Right atrium auricular region (tissue), 2 donors: Measurements from ENCODE around the gene ENOSF1. TPM values are rescaled to one million over a fixed set of nuclear protein-coding genes. Genes with fewer than 3 reads are reported as not detected.
"Not testable (repeated sequence)": the region's sequence is repeated elsewhere in the genome, so short reads cannot be mapped to it uniquely, and the experiment has no call there.

Experiments
- DNase-seq: peaks from one replicate; pipeline ENCODE4 v3.0.0-alpha.2; 2019; ENCODE audit warnings: low spot score
- H3K27ac ChIP-seq, 2 donors: fragments of 200-600 bp; sonication (generic); 1 replicate in 1 of 2; 2 replicates in 1 of 2; pipeline ENCODE4 v1.5.1; 2016 to 2019
- H3K27me3 ChIP-seq, 2 donors: fragments of 200-600 bp; sonication (generic); one replicate each; pipeline versions ENCODE4 v1.5.1 to v1.6.0; 2017 to 2019
- H3K36me3 ChIP-seq: fragments of 200-600 bp; sonication (generic); one replicate; pipeline ENCODE4 v1.5.1; 2016
- H3K4me1 ChIP-seq, 2 donors: fragments of 200-600 bp; sonication (generic); one replicate each; pipeline versions ENCODE4 v1.5.1 to v1.6.0; 2017 to 2019
- H3K4me3 ChIP-seq, 2 donors: fragments of 200-600 bp; sonication (generic); 1 replicate in 1 of 2; 2 replicates in 1 of 2; pipeline ENCODE4 v1.5.1; 2017 to 2019; ENCODE audit warnings: mild to moderate bottlenecking in 1 of 2, moderate library complexity in 1 of 2
- H3K9me3 ChIP-seq, 2 donors: fragments of 200-600 bp; sonication (generic); one replicate each; pipeline ENCODE4 v1.5.1; 2019
- total RNA-seq, 2 donors: library from RNA; depleted of rRNA; stranded (reverse); fragments of >200 nt; gene quantifications; one replicate each; pipeline ENCODE4 v1.1.0, GENCODE V29; 2016
- TF ChIP-seq, protein P1 (sequence below), 2 donors: fragments of 200-600 bp; sonication (generic); IDR thresholded peaks; one replicate each; pipeline ENCODE4 v1.5.1; 2019; ENCODE audit warnings: antibody characterized with exemption in 2 of 2

The ENOSF1 gene, protein sequence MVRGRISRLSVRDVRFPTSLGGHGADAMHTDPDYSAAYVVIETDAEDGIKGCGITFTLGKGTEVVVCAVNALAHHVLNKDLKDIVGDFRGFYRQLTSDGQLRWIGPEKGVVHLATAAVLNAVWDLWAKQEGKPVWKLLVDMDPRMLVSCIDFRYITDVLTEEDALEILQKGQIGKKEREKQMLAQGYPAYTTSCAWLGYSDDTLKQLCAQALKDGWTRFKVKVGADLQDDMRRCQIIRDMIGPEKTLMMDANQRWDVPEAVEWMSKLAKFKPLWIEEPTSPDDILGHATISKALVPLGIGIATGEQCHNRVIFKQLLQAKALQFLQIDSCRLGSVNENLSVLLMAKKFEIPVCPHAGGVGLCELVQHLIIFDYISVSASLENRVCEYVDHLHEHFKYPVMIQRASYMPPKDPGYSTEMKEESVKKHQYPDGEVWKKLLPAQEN
- 10 to 100 TPM; 13.7 to 24.4 TPM for total RNA-seq

DNA sequence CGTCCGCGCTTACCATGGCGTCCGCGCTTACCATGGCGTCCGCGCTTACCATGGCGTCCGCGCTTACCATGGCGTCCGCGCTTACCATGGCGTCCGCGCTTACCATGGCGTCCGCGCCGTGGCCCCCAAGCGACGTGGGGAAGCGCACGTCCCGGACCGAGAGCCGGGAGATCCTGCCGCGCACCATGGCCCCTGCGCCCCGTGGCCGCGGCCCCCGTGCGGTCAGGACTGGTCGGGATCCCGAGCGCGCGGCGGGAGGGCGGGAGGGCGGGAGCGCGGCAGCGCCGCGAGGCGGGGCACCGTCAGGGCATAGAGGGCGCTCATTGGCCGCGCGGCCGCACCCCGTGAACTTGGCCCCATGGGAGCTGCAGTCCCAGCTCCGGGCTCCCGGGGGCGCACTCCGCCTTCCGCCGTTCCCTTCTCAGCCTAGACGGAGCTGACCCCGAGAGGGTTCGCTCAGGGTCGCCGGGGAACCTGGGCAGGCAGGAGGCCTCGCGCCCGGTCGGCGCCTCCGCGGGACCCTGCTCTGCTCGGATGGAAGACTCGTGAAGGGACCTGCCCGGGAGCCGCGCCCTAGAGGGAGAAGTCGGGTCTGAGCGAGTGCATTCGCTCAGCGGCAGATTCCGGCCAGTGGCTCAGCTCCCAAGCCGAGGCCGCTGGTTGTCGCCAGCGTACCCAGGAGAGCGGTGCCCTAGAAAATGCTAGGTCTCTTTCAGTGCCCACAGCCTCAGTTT, at the start of gene ENOSF1:
Gene ENOSF1, minus strand, starts transcription at position 230 of the 734 bp plus-strand sequence. Its CDS starts 43 bp downstream, at position 187.
- H3K9me3 ChIP-seq, result peaks cover 0 to 8% of the 10 kb centered on the region in 2 donors
- H3K4me1 ChIP-seq, result peaks cover 0 to 19% of the 10 kb centered on the region in 2 donors
- H3K27me3 ChIP-seq, result no peaks in the 10 kb centered on the region
- H3K36me3 ChIP-seq, result no peaks in the 10 kb centered on the region
- peak within 1 kb of the TSS; percentile 82 to 85 for H3K27ac ChIP-seq
- peak; percentile 88 for DNase-seq
- peak within 1 kb of the TSS; percentile 68 to 71 for H3K4me3 ChIP-seq
- TF ChIP-seq, protein P1, sequence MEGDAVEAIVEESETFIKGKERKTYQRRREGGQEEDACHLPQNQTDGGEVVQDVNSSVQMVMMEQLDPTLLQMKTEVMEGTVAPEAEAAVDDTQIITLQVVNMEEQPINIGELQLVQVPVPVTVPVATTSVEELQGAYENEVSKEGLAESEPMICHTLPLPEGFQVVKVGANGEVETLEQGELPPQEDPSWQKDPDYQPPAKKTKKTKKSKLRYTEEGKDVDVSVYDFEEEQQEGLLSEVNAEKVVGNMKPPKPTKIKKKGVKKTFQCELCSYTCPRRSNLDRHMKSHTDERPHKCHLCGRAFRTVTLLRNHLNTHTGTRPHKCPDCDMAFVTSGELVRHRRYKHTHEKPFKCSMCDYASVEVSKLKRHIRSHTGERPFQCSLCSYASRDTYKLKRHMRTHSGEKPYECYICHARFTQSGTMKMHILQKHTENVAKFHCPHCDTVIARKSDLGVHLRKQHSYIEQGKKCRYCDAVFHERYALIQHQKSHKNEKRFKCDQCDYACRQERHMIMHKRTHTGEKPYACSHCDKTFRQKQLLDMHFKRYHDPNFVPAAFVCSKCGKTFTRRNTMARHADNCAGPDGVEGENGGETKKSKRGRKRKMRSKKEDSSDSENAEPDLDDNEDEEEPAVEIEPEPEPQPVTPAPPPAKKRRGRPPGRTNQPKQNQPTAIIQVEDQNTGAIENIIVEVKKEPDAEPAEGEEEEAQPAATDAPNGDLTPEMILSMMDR (IDR thresholded peaks at IDR 0.05), result peak; percentile 80 to 86

DNA sequence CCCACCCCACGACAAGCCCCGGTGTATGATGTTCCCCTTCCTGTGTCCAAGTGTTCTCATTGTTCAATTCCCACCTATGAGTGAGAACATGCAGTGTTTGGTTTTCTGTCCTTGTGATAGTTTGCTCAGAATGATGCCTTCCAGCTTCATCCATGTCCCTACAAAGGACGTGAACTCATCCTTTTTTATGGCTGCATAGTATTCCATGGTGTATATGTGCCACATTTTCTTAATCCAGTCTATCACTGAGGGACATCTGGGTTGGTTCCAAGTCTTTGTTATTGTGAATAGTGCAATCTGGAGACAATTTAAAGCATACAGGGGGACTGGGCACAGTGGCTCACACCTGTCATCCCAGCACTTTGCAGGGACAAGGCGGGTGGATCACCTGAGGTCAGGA, 47.4 kb upstream of the ENOSF1 start:
- not testable (repeated sequence) for H3K9me3 ChIP-seq, DNase-seq, H3K4me3 ChIP-seq, H3K4me1 ChIP-seq, H3K36me3 ChIP-seq, H3K27ac ChIP-seq, H3K27me3 ChIP-seq

DNA sequence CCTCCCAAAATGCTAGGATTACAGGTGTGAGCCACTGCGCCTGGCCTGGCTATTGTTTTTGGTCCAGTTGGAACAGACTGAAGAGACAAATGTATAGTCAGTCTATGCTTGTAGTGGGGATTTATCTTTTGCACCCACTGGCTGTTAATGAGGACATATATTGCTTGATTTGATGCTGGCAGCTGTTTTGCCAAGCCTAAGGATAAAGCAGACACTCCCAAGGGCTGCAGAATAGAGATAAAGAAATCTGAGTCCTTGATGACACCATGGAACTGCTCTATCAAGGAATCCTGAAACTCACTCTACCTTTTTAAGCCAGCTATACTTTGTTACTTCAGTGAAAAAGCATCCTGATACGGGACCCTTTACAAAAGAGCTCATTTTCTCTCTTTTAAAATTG, 43.1 kb upstream of the ENOSF1 start:
- no peak for DNase-seq
- no peaks in the 10 kb centered on the region for H3K27me3 ChIP-seq
- H3K4me1 ChIP-seq, result no peaks in the 10 kb centered on the region
- H3K4me3 ChIP-seq, result no peak overlapping the region
- peaks cover 3% of the 10 kb centered on the region for H3K36me3 ChIP-seq
- H3K9me3 ChIP-seq, result no peaks in the 10 kb centered on the region
- H3K27ac ChIP-seq, result no peak overlapping the region
- TF ChIP-seq, protein P1 (IDR thresholded peaks at IDR 0.05), result no peak

DNA sequence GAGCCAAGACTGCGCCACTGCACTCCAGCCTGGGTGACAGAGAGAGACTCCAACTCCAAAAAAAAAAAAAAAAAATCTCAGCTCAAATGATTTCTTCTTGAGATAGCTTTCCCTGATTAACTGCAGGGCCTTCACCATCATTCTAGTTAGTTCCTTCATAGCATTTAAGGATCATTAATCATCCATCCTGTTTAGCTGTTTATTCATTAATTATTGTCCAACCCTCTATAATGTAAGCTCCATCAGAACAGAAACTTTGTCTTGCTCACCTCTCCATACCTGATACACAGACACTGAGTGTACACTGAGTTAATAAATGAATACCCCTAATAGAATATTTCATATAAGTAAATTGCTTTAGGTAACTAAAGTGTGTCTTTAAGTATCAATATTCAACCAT, 42.2 kb upstream of the ENOSF1 start:
- Histone ChIP-seq H3K4me1 (no peaks in the 10 kb centered on the region), H3K9me3 (no peaks in the 10 kb centered on the region), H3K27me3 (no peaks in the 10 kb centered on the region), H3K27ac (no peak overlapping the region), H3K36me3 (peaks cover 8% of the 10 kb centered on the region), H3K4me3 (no peak overlapping the region)
- DNase-seq, result no peak
- TF ChIP-seq, protein P1 (IDR thresholded peaks at IDR 0.05), result no peak

DNA sequence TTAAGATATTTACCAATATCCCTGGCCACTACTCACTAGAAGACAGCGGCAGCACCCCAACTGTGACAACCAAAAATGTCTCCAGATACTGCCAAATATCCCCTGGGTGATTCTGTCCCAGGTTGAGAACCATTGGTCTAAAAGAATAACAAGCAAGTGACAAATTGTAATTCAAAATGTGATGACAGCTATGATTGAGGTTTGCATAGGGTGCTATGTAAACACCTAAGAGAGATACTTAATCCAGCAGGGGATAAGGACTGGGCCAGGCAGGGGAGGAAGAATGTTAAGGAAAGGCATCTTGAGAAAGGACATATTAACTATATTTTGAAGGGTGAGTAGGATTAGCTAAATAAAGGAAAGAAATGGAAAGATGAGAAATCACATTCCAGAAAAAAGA, 38.0 kb upstream of the ENOSF1 start:
- DNase-seq, result no peak

More for the DNA sequence above, 38.0 kb upstream of the ENOSF1 start:
- H3K9me3 ChIP-seq, result no peaks in the 10 kb centered on the region
- H3K4me3 ChIP-seq, result no peak overlapping the region
- TF ChIP-seq, protein P1 (IDR thresholded peaks at IDR 0.05), result no peak
- H3K27ac ChIP-seq, result no peak overlapping the region
- H3K4me1 ChIP-seq, result no peaks in the 10 kb centered on the region
- no peaks in the 10 kb centered on the region for H3K27me3 ChIP-seq
- peaks cover 30% of the 10 kb centered on the region for H3K36me3 ChIP-seq
